ENCODE measurements around the gene RPL28. TPM values are rescaled to one million over a fixed set of nuclear protein-coding genes. Genes with fewer than 3 reads are reported as not detected.
A peak's percentile ranks its signal among the peaks of the same experiment; 100 is the strongest.
"Not testable (repeated sequence)": the region's sequence is repeated elsewhere in the genome, so short reads cannot be mapped to it uniquely, and the experiment has no call there.

The RPL28 gene
- total RNA-seq, 1 donor from 2014 or later, result 229 TPM

DNA sequence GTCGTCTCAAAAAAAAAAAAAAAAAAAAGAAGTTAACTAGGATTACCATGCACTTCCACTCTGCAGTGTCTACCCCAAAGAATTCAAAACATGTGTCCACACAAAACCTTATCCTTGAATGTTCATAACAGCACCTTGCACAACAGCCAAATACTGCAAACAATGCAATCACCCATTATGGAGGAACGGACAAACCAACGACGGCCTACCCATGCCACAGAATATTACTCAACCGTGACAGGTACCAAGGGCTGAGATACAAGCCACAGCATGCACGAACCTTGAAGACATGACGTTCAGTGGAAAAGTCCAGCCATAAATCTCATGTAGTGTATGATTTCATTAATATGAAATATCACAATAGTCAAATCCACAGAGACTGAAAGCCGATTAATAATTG is 60.3 kb downstream of the RPL28 start:
- no peaks in the 10 kb centered on the region for H3K36me3 ChIP-seq (ENCODE audit: control insufficient read depth in 3 of 3, insufficient read depth in 3 of 3, low read length in 3 of 3)
- no peak overlapping the region for H3K4me3 ChIP-seq (ENCODE audit: low read length in 3 of 3)
- H3K27me3 ChIP-seq (ENCODE audit: control insufficient read depth in 3 of 3, insufficient read depth in 3 of 3, low read length in 3 of 3), result peaks cover 75 to 81% (median 75%) of the 10 kb centered on the region in 3 donors
- H3K4me1 ChIP-seq (ENCODE audit: control insufficient read depth in 3 of 3, insufficient read depth in 3 of 3, low read length in 3 of 3), result peaks cover 0 to 5% (median 4%) of the 10 kb centered on the region in 3 donors
- no peaks in the 10 kb centered on the region for H3K9me3 ChIP-seq (ENCODE audit: control insufficient read depth in 3 of 3, low read length in 3 of 3)
- no peak overlapping the region for H3K9ac ChIP-seq (ENCODE audit: low read depth in 1 of 3, low read length in 3 of 3)
- H3K27ac ChIP-seq (ENCODE audit: low read depth, low read length), result no peak overlapping the region

DNA sequence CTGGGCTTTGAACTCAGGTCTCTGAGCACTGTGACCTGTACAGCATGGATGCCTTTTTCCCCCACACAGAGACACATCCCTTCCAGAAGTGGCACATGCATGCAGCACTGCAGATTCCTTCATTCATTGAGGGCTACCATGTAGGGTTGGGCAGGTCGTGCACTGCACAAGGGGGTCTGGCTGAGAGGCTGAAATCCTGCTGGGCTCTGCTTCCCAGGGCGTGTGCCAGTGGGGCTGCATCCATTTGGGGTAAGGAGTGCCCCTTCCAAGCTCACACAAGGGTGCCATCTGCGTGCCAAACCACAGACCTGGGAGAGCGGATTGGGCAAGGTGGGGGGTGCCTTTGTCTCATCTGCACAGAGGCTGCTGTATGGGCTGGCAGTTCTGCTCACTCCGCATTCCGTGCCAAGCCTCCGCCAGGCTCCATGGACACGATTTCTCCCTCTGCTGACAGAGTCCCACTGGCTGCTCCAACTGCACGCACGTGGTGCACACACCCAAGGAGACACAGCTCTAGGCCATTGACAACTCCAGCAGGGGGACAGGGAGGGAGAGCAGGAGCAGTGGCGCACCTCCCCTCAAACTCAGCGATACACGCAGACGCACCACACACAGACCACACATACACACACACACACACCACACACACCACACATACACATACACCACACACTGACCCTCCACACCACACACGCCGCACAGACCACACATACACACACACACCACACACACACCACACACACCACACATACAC is 61.9 kb downstream of the RPL28 start:
- peaks cover 0 to 9% (median 4%) of the 10 kb centered on the region in 3 donors for H3K4me1 ChIP-seq (ENCODE audit: control insufficient read depth in 3 of 3, insufficient read depth in 3 of 3, low read length in 3 of 3)
- H3K27me3 ChIP-seq (ENCODE audit: control insufficient read depth in 3 of 3, insufficient read depth in 3 of 3, low read length in 3 of 3), result peaks cover 70 to 79% (median 78%) of the 10 kb centered on the region in 3 donors
- no peak overlapping the region for H3K27ac ChIP-seq (ENCODE audit: low read depth, low read length)
- H3K9me3 ChIP-seq (ENCODE audit: control insufficient read depth in 3 of 3, low read length in 3 of 3), result no peaks in the 10 kb centered on the region
- H3K36me3 ChIP-seq (ENCODE audit: control insufficient read depth in 3 of 3, insufficient read depth in 3 of 3, low read length in 3 of 3), result no peaks in the 10 kb centered on the region
- no peak overlapping the region for H3K4me3 ChIP-seq (ENCODE audit: low read length in 3 of 3)
- no peak overlapping the region for H3K9ac ChIP-seq (ENCODE audit: low read depth in 1 of 3, low read length in 3 of 3)

DNA sequence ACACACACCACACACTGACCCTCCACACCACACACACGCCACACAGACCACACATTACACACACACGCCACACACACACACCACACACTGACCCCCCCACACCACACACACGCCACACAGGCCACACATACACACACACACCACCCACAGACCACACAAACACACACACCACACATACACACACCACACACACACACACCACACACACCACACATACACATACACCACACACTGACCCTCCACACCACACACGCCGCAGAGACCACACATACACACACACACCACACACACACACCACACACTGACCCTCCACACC is 62.4 kb downstream of the RPL28 start:
- H3K27ac ChIP-seq (ENCODE audit: low read depth, low read length); H3K4me1 ChIP-seq (ENCODE audit: control insufficient read depth in 3 of 3, insufficient read depth in 3 of 3, low read length in 3 of 3); H3K9me3 ChIP-seq (ENCODE audit: control insufficient read depth in 3 of 3, low read length in 3 of 3); H3K36me3 ChIP-seq (ENCODE audit: control insufficient read depth in 3 of 3, insufficient read depth in 3 of 3, low read length in 3 of 3); H3K9ac ChIP-seq (ENCODE audit: low read depth in 1 of 3, low read length in 3 of 3); H3K4me3 ChIP-seq (ENCODE audit: low read length in 3 of 3): not testable (repeated sequence)
- H3K27me3 ChIP-seq (ENCODE audit: control insufficient read depth in 3 of 3, insufficient read depth in 3 of 3, low read length in 3 of 3), result peaks cover 68 to 77% (median 73%) of the 10 kb centered on the region in 3 donors

DNA sequence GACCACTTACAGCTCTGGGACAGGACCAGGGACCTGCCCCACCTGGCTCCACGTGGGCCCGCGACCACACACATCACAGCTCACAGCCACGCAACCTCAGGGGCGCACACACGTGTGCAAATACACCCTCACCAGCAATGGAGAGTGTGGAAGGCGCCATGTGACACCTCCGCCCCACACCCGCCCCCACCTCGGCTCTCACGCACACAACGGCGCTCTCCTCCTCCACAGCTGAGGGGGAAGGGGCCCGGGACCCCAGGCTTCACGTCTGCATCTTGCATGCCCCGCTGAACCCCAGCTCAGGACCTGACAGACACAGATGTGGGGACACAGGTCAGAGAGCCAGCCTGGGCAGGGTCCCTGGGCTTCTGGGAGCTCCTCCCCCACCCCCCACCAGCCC is 63.7 kb downstream of the RPL28 start:
- Histone ChIP-seq H3K4me3 (ENCODE audit: low read length in 3 of 3) (no peak overlapping the region), H3K27ac (ENCODE audit: low read depth, low read length) (no peak overlapping the region), H3K36me3 (ENCODE audit: control insufficient read depth in 3 of 3, insufficient read depth in 3 of 3, low read length in 3 of 3) (no peaks in the 10 kb centered on the region), H3K4me1 (ENCODE audit: control insufficient read depth in 3 of 3, insufficient read depth in 3 of 3, low read length in 3 of 3) (peaks cover 0 to 9% (median 4%) of the 10 kb centered on the region in 3 donors), H3K9me3 (ENCODE audit: control insufficient read depth in 3 of 3, low read length in 3 of 3) (no peaks in the 10 kb centered on the region), H3K9ac (ENCODE audit: low read depth in 1 of 3, low read length in 3 of 3) (no peak overlapping the region), H3K27me3 (ENCODE audit: control insufficient read depth in 3 of 3, insufficient read depth in 3 of 3, low read length in 3 of 3) (peaks cover 57 to 66% (median 61%) of the 10 kb centered on the region in 3 donors)

DNA sequence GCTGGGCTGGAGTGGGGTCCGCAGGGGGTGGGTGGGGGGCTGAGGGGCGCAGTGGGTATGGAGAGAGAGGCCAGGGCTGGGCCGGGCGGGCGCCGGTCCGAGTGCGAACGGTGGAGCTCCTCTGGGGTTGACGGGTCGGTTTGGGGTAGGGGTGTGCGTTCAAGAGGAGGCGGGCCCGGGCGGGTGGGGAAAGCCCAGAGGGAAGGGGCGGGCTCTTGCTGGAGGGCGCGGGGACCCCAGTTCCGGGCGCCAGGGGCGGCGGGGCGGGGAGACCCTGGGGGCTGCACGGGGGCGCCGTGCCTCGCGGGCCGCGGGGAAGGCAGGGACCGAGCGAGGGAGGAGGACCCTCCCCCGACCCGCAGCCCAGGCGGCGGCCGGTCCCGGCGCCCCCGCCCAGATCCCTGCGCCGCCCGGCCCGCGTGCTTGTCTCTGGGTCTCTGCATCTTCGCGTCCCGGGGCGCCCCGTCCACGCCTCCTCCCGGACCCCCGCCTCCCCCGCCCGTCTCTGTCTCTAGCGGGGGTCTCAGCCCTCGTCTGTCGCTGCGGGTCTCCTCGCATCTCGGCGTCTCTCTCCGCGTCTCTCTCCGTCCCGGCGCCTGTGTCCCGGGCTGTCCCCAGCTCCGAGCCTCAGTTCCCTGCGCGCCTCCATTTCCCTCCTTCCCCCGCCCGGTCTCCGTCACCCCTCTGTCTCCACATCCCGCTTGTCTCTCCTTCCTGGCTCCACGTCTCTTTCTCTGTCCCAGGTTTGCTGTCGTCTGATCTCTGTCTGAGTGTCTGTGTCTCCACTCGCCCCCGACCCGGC is 65.6 kb downstream of the RPL28 start:
- H3K27me3 ChIP-seq (ENCODE audit: control insufficient read depth in 3 of 3, insufficient read depth in 3 of 3, low read length in 3 of 3), result peaks cover 40 to 51% (median 45%) of the 10 kb centered on the region in 3 donors
- peaks cover 0 to 9% (median 4%) of the 10 kb centered on the region in 3 donors for H3K4me1 ChIP-seq (ENCODE audit: control insufficient read depth in 3 of 3, insufficient read depth in 3 of 3, low read length in 3 of 3)
- H3K4me3 ChIP-seq (ENCODE audit: low read length in 3 of 3), result no peak overlapping the region
- H3K9ac ChIP-seq (ENCODE audit: low read depth in 1 of 3, low read length in 3 of 3), result no peak overlapping the region
- H3K36me3 ChIP-seq (ENCODE audit: control insufficient read depth in 3 of 3, insufficient read depth in 3 of 3, low read length in 3 of 3), result peaks cover 0 to 6% (median 2%) of the 10 kb centered on the region in 3 donors
- no peaks in the 10 kb centered on the region for H3K9me3 ChIP-seq (ENCODE audit: control insufficient read depth in 3 of 3, low read length in 3 of 3)
- no peak overlapping the region for H3K27ac ChIP-seq (ENCODE audit: low read depth, low read length)

DNA sequence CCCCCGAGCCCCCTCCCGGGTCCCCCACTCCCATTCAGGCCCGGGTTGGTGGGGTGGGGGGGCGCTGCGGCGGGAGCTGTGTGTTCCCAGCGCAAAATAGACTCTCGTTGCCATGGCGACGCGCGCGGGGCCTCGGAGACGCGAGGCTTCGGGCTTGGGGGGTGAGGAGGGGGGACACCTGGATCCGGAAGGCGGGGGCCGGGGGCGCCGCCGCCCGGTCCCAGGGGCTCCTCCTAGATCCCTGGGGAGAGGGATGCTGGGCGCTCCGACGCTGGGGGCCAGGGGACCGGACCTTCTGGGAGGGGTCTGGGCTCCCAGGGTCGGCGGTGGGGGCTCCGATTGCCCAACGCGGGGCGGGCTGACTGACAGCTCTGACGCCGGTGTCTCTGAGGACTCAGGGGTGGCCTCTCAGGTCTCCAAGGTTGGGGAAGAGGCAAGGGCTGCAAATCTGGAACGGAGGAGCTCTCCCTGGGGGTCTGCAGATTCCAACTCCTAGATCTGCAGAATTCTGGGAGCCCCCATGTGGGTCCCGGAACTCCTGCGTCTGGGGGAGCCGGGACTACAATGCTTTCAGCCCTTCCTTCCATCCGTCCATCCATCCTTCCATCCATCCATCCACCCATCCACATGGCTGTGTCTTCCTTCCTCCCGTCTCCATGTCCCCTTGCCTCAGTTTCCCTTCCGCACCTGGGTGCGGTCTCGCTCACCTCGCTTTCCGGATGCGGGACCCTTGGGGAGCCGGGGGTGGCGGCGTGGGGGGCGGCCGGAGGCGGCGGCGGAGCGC is 66.4 kb downstream of the RPL28 start:
- H3K36me3 ChIP-seq (ENCODE audit: control insufficient read depth in 3 of 3, insufficient read depth in 3 of 3, low read length in 3 of 3), result peaks cover 0 to 6% (median 2%) of the 10 kb centered on the region in 3 donors
- H3K27ac ChIP-seq (ENCODE audit: low read depth, low read length), result no peak overlapping the region
- peaks cover 0 to 9% (median 4%) of the 10 kb centered on the region in 3 donors for H3K4me1 ChIP-seq (ENCODE audit: control insufficient read depth in 3 of 3, insufficient read depth in 3 of 3, low read length in 3 of 3)
- no peaks in the 10 kb centered on the region for H3K9me3 ChIP-seq (ENCODE audit: control insufficient read depth in 3 of 3, low read length in 3 of 3)
- H3K27me3 ChIP-seq (ENCODE audit: control insufficient read depth in 3 of 3, insufficient read depth in 3 of 3, low read length in 3 of 3), result peaks cover 34 to 44% (median 40%) of the 10 kb centered on the region in 3 donors
- H3K4me3 ChIP-seq (ENCODE audit: low read length in 3 of 3), result peak overlapping the region in 1 of 3 donors; percentile 22
- H3K9ac ChIP-seq (ENCODE audit: low read depth in 1 of 3, low read length in 3 of 3), result peak overlapping the region in 1 of 3 donors; percentile 3

Other genes starting within 250 kb of the RPL28 start
- gene TNNT1, start 236.7 kb upstream of the RPL28 start, total RNA-seq, result 540 TPM
- gene TNNI3, start 228.2 kb upstream of the RPL28 start, total RNA-seq, result 4.7 TPM
- gene DNAAF3, start 219.3 kb upstream of the RPL28 start, total RNA-seq, result not detected
- not detected for gene SYT5, start 205.6 kb upstream of the RPL28 start, total RNA-seq
- under 0.01 TPM for gene PTPRH, start 176.4 kb upstream of the RPL28 start, total RNA-seq
- 0.52 TPM for gene TMEM86B, start 157.2 kb upstream of the RPL28 start, total RNA-seq
- gene PPP6R1, start 126.9 kb upstream of the RPL28 start, total RNA-seq, result 11.0 TPM
- 10.4 TPM for gene HSPBP1, start 105.8 kb upstream of the RPL28 start, total RNA-seq
- 0.52 TPM for gene BRSK1, start 101.9 kb upstream of the RPL28 start, total RNA-seq
- gene TMEM150B, start 60.6 kb upstream of the RPL28 start, total RNA-seq, result 0.52 TPM
- gene KMT5C, start 46.1 kb upstream of the RPL28 start, total RNA-seq, result 8.9 TPM
- not detected for gene COX6B2, start 31.2 kb upstream of the RPL28 start, total RNA-seq
- not detected for gene GARIN5B, start 22.7 kb upstream of the RPL28 start, total RNA-seq
- gene IL11, start 15.5 kb upstream of the RPL28 start, total RNA-seq, result not detected
- gene TMEM190, start 9.1 kb upstream of the RPL28 start, total RNA-seq, result not detected
- gene TMEM238, start 1.6 kb upstream of the RPL28 start, total RNA-seq, result not detected
- gene UBE2S, start 21.9 kb downstream of the RPL28 start, total RNA-seq, result 11.0 TPM
- gene SHISA7, start 57.4 kb downstream of the RPL28 start, total RNA-seq, result not detected
- 25.1 TPM for gene ISOC2, start 75.7 kb downstream of the RPL28 start, total RNA-seq
- not detected for gene C19orf85, start 78.8 kb downstream of the RPL28 start, total RNA-seq
- 0.52 TPM for gene ZNF628, start 90.7 kb downstream of the RPL28 start, total RNA-seq
- 8.4 TPM for gene NAT14, start 99.3 kb downstream of the RPL28 start, total RNA-seq
- gene SSC5D, start 102.5 kb downstream of the RPL28 start, total RNA-seq, result 17.7 TPM
- gene SBK2, start 151.2 kb downstream of the RPL28 start, total RNA-seq, result 1.0 TPM
- not detected for gene SBK3, start 159.6 kb downstream of the RPL28 start, total RNA-seq
- 1.6 TPM for gene ZNF579, start 194.9 kb downstream of the RPL28 start, total RNA-seq
- under 0.01 TPM for gene FIZ1, start 213.6 kb downstream of the RPL28 start, total RNA-seq
- 4.7 TPM for gene ZNF524, start 214.4 kb downstream of the RPL28 start, total RNA-seq
- 1.0 TPM for gene ZNF865, start 219.7 kb downstream of the RPL28 start, total RNA-seq
- 8.9 TPM for gene ZNF784, start 238.6 kb downstream of the RPL28 start, total RNA-seq

All from skeletal muscle tissue (tissue), 4 donors.